Stimulated activated CD4-positive, alpha-beta T cell treated with anti-CD3 and anti-CD28 coated beads, Interleukin-15, amount 100 ng/mL, for 24 hours (primary cell): ENCODE measurements around the gene BANK1.

ENCODE experiments used
- DNase-seq: peaks from one replicate; pipeline ENCODE4 v3.0.0-alpha.2; 2020

Gene BANK1

GRCh38 chr4:102042871-102043802 lies 252.6 kb downstream of the BANK1 start:
- DNase-seq, result no peak

- no peak for DNase-seq
Measured at GRCh38 chr4:102047616-102048015, 257.1 kb downstream of the BANK1 start.

GRCh38 chr4:102055805-102056204 lies 265.3 kb downstream of the BANK1 start:
- no peak for DNase-seq

GRCh38 chr4:102057122-102057521 lies 266.6 kb downstream of the BANK1 start:
- no peak for DNase-seq

- no peak for DNase-seq
Measured at GRCh38 chr4:102061133-102061532, 270.6 kb downstream of the BANK1 start.

- no peak for DNase-seq
Measured at GRCh38 chr4:102064747-102065442, 274.4 kb downstream of the BANK1 start.

- no peak for DNase-seq
Measured at GRCh38 chr4:102076622-102077021, 286.1 kb downstream of the BANK1 start.

GRCh38 chr4:102080184-102080583 lies 289.7 kb downstream of the BANK1 start:
- DNase-seq, result no peak

- DNase-seq, result no peak
Measured at GRCh38 chr4:102089850-102090621, 299.5 kb downstream of the BANK1 start.

GRCh38 chr4:102091656-102092055 lies 301.1 kb downstream of the BANK1 start:
- DNase-seq, result no peak

GRCh38 chr4:102094481-102094880 lies 304.0 kb downstream of the BANK1 start:
- DNase-seq, result no peak

GRCh38 chr4:102103368-102103767 lies 312.8 kb downstream of the BANK1 start:
- DNase-seq, result no peak

- no peak for DNase-seq
Measured at GRCh38 chr4:102104278-102104677, 313.7 kb downstream of the BANK1 start.

GRCh38 chr4:102105983-102106382 lies 315.5 kb downstream of the BANK1 start:
- no peak for DNase-seq

GRCh38 chr4:102114118-102114630 lies 323.6 kb downstream of the BANK1 start:
- no peak for DNase-seq

GRCh38 chr4:102116121-102116520 lies 325.6 kb downstream of the BANK1 start:
- no peak for DNase-seq

GRCh38 chr4:102120846-102121245 lies 330.3 kb downstream of the BANK1 start:
- DNase-seq, result no peak
